A673 (cell line): Measurements from ENCODE around the gene PBX1. TPM values are rescaled to one million over a fixed set of nuclear protein-coding genes. Genes with fewer than 3 reads are reported as not detected.

Experiments used
- BruUV-seq: library from RNA; stranded (reverse); fragments of 400-500 nt; replicated peaks from 2 replicates; lab custom pipeline; 2021; lab: Mats Ljungman, UMichigan
- CTCF ChIA-PET: fragments of 300-600 bp; sonication (Branson Sonifier 250); formaldehyde crosslinking; loops from one replicate; lab custom pipeline; 2022; ENCODE audit warnings: antibody characterized with exemption; lab: Charles Lee
- POLR2A ChIA-PET: fragments of 300-600 bp; sonication (Branson Sonifier 250); formaldehyde crosslinking; loops from one replicate; lab custom pipeline; 2022; ENCODE audit warnings: antibody characterized with exemption; ENCODE audit not compliant: low non-redundant PET; lab: Charles Lee
- DNase-seq: peaks from one replicate; pipeline ENCODE4 v3.0.0-alpha.2; 2015; ENCODE audit warnings: low spot score
- H3K27ac ChIP-seq: fragments of 200-600 bp; sonication (generic); 2 replicates; pipeline ENCODE4 v1.5.1; 2016; ENCODE audit warnings: mixed run types, low read depth, mild to moderate bottlenecking, mixed read lengths, antibody characterized with exemption, low read length; ENCODE audit not compliant: poor library complexity, severe bottlenecking
- H3K27me3 ChIP-seq: fragments of 200-600 bp; sonication (generic); replicated peaks from 2 replicates; pipeline ENCODE4 v1.6.1; 2017; ENCODE audit warnings: mixed run types, low read depth, mild to moderate bottlenecking, mixed read lengths, antibody characterized with exemption, low read length; ENCODE audit not compliant: insufficient read depth, poor library complexity
- H3K36me3 ChIP-seq: fragments of 200-600 bp; sonication (generic); 2 replicates; pipeline ENCODE4 v1.6.1; 2016; ENCODE audit warnings: mixed run types, mild to moderate bottlenecking, mixed read lengths, antibody characterized with exemption, low read length; ENCODE audit not compliant: insufficient read depth, poor library complexity, severe bottlenecking
- H3K4me1 ChIP-seq: fragments of 200-600 bp; sonication (generic); 2 replicates; pipeline ENCODE4 v1.6.1; 2017; ENCODE audit warnings: mixed run types, mild to moderate bottlenecking, mixed read lengths, antibody characterized with exemption, low read length; ENCODE audit not compliant: insufficient read depth, poor library complexity, severe bottlenecking
- H3K4me3 ChIP-seq: fragments of 200-600 bp; sonication (generic); 2 replicates; pipeline ENCODE4 v1.5.1; 2016; ENCODE audit warnings: low read depth, mixed run types, mild to moderate bottlenecking, mixed read lengths, low read length; ENCODE audit not compliant: poor library complexity, severe bottlenecking
- H3K9me3 ChIP-seq: fragments of 200-600 bp; sonication (generic); 2 replicates; pipeline ENCODE4 v1.6.1; 2016; ENCODE audit warnings: mixed run types, low read depth, mild to moderate bottlenecking, mixed read lengths, antibody characterized with exemption, low read length; ENCODE audit not compliant: poor library complexity, severe bottlenecking
- EZH2 ChIP-seq: fragments of 200-600 bp; sonication (generic); IDR thresholded peaks from 2 replicates; pipeline ENCODE4 v1.6.1; 2017; ENCODE audit warnings: borderline replicate concordance, low read depth, mild to moderate bottlenecking, mixed read lengths, antibody characterized with exemption, low read length; ENCODE audit not compliant: poor library complexity, severe bottlenecking
- intact Hi-C: fragments of 100-400 bp; cut with micrococcal nuclease; formaldehyde crosslinking; loops from one replicate; pipeline ENCODE4 v1.10.0; 2022; ENCODE audit not compliant: unreplicated experiment
- total RNA-seq: library from RNA; stranded (reverse); gene quantifications from 2 replicates; pipeline ENCODE4 v1.2.3, GENCODE V29; 2021
- TF ChIP-seq, protein P1 (sequence below): fragments of 300-800, 200-600 bp; sonication (generic); conservative IDR thresholded peaks from 2 replicates; pipeline ENCODE4 v1.5.1; 2017; ENCODE audit warnings: low read depth, mild to moderate bottlenecking, antibody characterized with exemption, low read length, moderate library complexity, mixed read lengths

PBX1 gene
- total RNA-seq, 1 experiment from 2014 or later, result 51.5 TPM

DNA sequence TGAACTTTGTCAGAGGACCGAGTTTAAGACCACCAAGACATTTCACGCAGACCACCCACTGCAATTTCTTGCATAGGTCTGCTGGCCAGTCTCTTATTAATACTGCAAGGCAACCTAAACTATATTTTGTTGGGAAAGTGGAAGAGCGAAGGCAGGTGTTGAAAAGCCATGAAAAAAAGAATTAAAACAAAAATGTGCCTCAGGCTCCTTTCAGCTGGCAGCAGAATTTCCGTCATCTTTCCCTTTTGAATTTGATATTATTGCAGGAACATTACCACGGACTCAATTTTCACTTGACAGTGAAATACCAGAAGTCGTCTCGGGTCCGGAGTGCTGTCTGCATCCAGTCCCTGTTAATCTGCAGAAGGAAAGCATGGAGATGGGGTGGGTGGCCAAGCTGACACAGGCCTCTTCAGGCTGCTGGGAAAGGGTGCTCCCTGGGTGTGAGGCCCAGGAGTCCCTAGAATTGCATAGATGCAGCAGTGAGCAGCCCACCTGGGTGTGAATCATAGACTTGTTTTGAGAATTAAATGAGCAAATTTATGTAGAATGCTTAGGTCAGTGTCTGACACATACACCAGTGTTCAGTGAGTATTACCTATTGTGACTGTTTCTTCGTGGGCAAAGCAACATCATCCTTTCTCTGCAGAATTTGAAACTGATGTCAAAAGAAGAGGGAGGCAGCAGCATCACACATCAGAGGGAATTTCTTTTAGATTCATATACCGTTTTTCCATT lies 150.7 kb downstream of the PBX1 start:
- no peak for DNase-seq
- Histone ChIP-seq H3K4me1 (peaks cover 36% of the 10 kb centered on the region), H3K27ac (no peak overlapping the region), H3K4me3 (no peak overlapping the region), H3K27me3 (no peaks in the 10 kb centered on the region), H3K9me3 (no peaks in the 10 kb centered on the region), H3K36me3 (no peaks in the 10 kb centered on the region)
- TF ChIP-seq, protein P1, sequence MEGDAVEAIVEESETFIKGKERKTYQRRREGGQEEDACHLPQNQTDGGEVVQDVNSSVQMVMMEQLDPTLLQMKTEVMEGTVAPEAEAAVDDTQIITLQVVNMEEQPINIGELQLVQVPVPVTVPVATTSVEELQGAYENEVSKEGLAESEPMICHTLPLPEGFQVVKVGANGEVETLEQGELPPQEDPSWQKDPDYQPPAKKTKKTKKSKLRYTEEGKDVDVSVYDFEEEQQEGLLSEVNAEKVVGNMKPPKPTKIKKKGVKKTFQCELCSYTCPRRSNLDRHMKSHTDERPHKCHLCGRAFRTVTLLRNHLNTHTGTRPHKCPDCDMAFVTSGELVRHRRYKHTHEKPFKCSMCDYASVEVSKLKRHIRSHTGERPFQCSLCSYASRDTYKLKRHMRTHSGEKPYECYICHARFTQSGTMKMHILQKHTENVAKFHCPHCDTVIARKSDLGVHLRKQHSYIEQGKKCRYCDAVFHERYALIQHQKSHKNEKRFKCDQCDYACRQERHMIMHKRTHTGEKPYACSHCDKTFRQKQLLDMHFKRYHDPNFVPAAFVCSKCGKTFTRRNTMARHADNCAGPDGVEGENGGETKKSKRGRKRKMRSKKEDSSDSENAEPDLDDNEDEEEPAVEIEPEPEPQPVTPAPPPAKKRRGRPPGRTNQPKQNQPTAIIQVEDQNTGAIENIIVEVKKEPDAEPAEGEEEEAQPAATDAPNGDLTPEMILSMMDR, result no peak
- TF ChIP-seq EZH2, result no peak
- intact Hi-C loops, result loop anchor here (2.0 to 5.0 kb wide), 2 partner anchors 21 to 68 kb away; no protein-coding TSS in a partner anchor
- BruUV-seq, result no TSS peak
- ChIA-PET CTCF (no interaction called here), POLR2A (no interaction called here)

DNA sequence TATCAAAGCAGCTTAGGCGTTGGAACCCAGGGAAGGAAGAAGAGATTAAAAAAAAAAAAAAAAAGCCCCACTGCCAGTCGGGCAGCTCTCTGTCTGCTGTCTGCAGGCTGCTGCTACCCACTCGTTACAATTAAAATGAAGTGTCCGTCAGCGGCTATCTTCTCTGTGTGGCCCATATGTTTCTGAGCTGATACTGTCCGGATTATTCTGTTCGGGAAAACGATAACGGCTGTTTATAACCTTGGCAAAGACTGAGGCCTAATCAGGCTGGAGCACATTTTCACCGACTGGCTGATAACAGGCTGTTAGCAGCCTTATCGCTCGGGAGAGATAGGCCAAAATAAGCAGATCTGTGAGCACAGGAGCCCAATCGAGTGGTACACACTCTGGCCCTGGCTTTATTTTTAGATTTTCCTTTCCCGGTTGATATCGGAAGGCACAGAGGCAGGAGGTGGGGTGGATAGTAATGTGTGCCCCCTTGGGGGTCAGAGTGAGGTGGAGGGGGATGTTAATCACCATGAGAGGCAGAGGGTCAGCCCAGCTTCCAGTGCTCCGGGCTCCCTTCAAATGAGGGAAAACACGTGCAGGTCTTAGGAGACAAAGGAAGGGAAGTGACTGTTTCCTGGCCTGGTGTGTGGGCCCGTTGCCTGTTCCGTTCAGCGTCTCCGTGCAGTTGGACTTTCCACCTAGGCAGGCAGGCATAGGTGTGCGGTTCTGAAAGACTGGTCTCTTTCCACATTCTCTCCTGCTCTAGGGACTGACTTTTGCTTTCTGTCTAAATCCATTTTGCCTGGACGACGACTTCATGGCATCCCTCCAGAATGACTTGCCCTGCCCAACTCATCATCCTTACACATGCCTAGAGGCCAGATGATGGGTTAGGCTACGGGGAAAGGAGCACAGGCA lies 153.4 kb downstream of the PBX1 start:
- CTCF ChIA-PET, result no interaction called here
- intact Hi-C loops, result no loop called here

More for the DNA sequence above, 153.4 kb downstream of the PBX1 start:
- no peaks in the 10 kb centered on the region for H3K27me3 ChIP-seq
- no peaks in the 10 kb centered on the region for H3K36me3 ChIP-seq
- TF ChIP-seq, protein P1, result no peak
- no peak for TF ChIP-seq EZH2
- H3K27ac ChIP-seq, result no peak overlapping the region
- DNase-seq, result no peak
- no peak overlapping the region for H3K4me3 ChIP-seq
- H3K9me3 ChIP-seq, result no peaks in the 10 kb centered on the region
- POLR2A ChIA-PET, result interaction anchor here (0.7 kb wide), 1 partner anchor 29 kb away, joined by 9 read pairs; no protein-coding TSS in a partner anchor
- peaks cover 24% of the 10 kb centered on the region for H3K4me1 ChIP-seq
- BruUV-seq, result no TSS peak
